ENCODE results near the gene NKX6-1. TPM values are rescaled to one million over a fixed set of nuclear protein-coding genes. Genes with fewer than 3 reads are reported as not detected.

Gene NKX6-1
- total RNA-seq, 1 experiment from 2014 or later = 0.68 TPM

- no peak for TF ChIP-seq CTCF (IDR thresholded peaks at IDR 0.05; ENCODE audit: unreplicated experiment)
- Mint-ChIP-seq H3K4me1 (ENCODE audit: insufficient read depth, unreplicated experiment) (peaks cover 6% of the 10 kb centered on the region), H3K27ac (ENCODE audit: low read depth, unreplicated experiment) (no peak overlapping the region), H3K27me3 (ENCODE audit: insufficient read depth, unreplicated experiment) (peaks cover 13% of the 10 kb centered on the region), H3K4me3 (ENCODE audit: unreplicated experiment) (no peak overlapping the region), H3K36me3 (ENCODE audit: insufficient read depth, unreplicated experiment) (no peaks in the 10 kb centered on the region), H3K9me3 (ENCODE audit: unreplicated experiment) (no peaks in the 10 kb centered on the region)
- ChIA-PET POLR2A (interaction anchor here (0.6 kb wide), 1 partner anchor 18 kb away, joined by 3 read pairs; no protein-coding TSS in a partner anchor), CTCF (interaction anchor here (0.6 kb wide), 1 partner anchor 197 kb away, joined by 3 read pairs; no protein-coding TSS in a partner anchor)
- no TSS peak for BruUV-seq (replicated peaks)
- DNase-seq (ENCODE audit: unreplicated experiment) = no peak
- intact Hi-C loops (cut with micrococcal nuclease) = loop anchor here (10.0 kb wide), 1 partner anchor 253 kb away; no protein-coding TSS in a partner anchor
These were observed 8.8 kb upstream of the NKX6-1 start for GRCh38 chr4:84507941-84508340.

- POLR2A ChIA-PET = interaction anchor here (0.6 kb wide), 1 partner anchor 27 kb away, joined by 4 read pairs; no protein-coding TSS in a partner anchor
- H3K4me1 Mint-ChIP-seq (ENCODE audit: insufficient read depth, unreplicated experiment) = peaks cover 6% of the 10 kb centered on the region
- no peak for DNase-seq (ENCODE audit: unreplicated experiment)
- H3K27me3 Mint-ChIP-seq (ENCODE audit: insufficient read depth, unreplicated experiment) = peaks cover 44% of the 10 kb centered on the region
- no peaks in the 10 kb centered on the region for H3K9me3 Mint-ChIP-seq (ENCODE audit: unreplicated experiment)
- no TSS peak for BruUV-seq (replicated peaks)
- H3K27ac Mint-ChIP-seq (ENCODE audit: low read depth, unreplicated experiment) = no peak overlapping the region
- intact Hi-C loops (cut with micrococcal nuclease) = loop anchor here (1.0 to 10.0 kb wide), 5 partner anchors 35 to 861 kb away; no protein-coding TSS in a partner anchor
- TF ChIP-seq CTCF (IDR thresholded peaks at IDR 0.05; ENCODE audit: unreplicated experiment) = no peak
- CTCF ChIA-PET = interaction anchor here (0.9 to 3.1 kb wide), 8 partner anchors 13 to 860 kb away, joined by 3 to 41 read pairs (median 4); no protein-coding TSS in a partner anchor
- H3K4me3 Mint-ChIP-seq (ENCODE audit: unreplicated experiment) = no peak overlapping the region
- no peaks in the 10 kb centered on the region for H3K36me3 Mint-ChIP-seq (ENCODE audit: insufficient read depth, unreplicated experiment)
These were observed 5.7 kb upstream of the NKX6-1 start for GRCh38 chr4:84504821-84505220.

- Mint-ChIP-seq H3K36me3 (ENCODE audit: insufficient read depth, unreplicated experiment) (no peaks in the 10 kb centered on the region), H3K9me3 (ENCODE audit: unreplicated experiment) (no peaks in the 10 kb centered on the region), H3K4me3 (ENCODE audit: unreplicated experiment) (no peak overlapping the region), H3K27me3 (ENCODE audit: insufficient read depth, unreplicated experiment) (peaks cover 49% of the 10 kb centered on the region), H3K27ac (ENCODE audit: low read depth, unreplicated experiment) (no peak overlapping the region), H3K4me1 (ENCODE audit: insufficient read depth, unreplicated experiment) (peaks cover 6% of the 10 kb centered on the region)
- no TSS peak for BruUV-seq (replicated peaks)
- ChIA-PET POLR2A (interaction anchor here (0.6 to 1.0 kb wide), 3 partner anchors 26 to 857 kb away, joined by 3 read pairs; no protein-coding TSS in a partner anchor), CTCF (interaction anchor here (0.6 to 3.1 kb wide), 31 partner anchors 9 to 1048 kb away, joined by 3 to 41 read pairs (median 4); partner anchors contain the start of gene HELQ)
- peak; percentile 77 for DNase-seq (ENCODE audit: unreplicated experiment)
- intact Hi-C loops (cut with micrococcal nuclease) = loop anchor here (1.0 to 10.0 kb wide), 6 partner anchors 33 to 859 kb away; no protein-coding TSS in a partner anchor
- peak; percentile 67 for TF ChIP-seq CTCF (IDR thresholded peaks at IDR 0.05; ENCODE audit: unreplicated experiment)
These were observed 4.7 kb upstream of the NKX6-1 start for GRCh38 chr4:84503495-84504437.

- peaks cover 6% of the 10 kb centered on the region for H3K4me1 Mint-ChIP-seq (ENCODE audit: insufficient read depth, unreplicated experiment)
- TF ChIP-seq CTCF (IDR thresholded peaks at IDR 0.05; ENCODE audit: unreplicated experiment) = no peak
- DNase-seq (ENCODE audit: unreplicated experiment) = no peak
- ChIA-PET POLR2A (no interaction called here), CTCF (interaction anchor here (0.5 to 2.6 kb wide), 16 partner anchors 12 to 1044 kb away, joined by 3 to 23 read pairs (median 4); no protein-coding TSS in a partner anchor)
- H3K9me3 Mint-ChIP-seq (ENCODE audit: unreplicated experiment) = no peaks in the 10 kb centered on the region
- no TSS peak for BruUV-seq (replicated peaks)
- H3K36me3 Mint-ChIP-seq (ENCODE audit: insufficient read depth, unreplicated experiment) = no peaks in the 10 kb centered on the region
- H3K27me3 Mint-ChIP-seq (ENCODE audit: insufficient read depth, unreplicated experiment) = peaks cover 49% of the 10 kb centered on the region
- H3K4me3 Mint-ChIP-seq (ENCODE audit: unreplicated experiment) = no peak overlapping the region
- no peak overlapping the region for H3K27ac Mint-ChIP-seq (ENCODE audit: low read depth, unreplicated experiment)
- intact Hi-C loops (cut with micrococcal nuclease) = loop anchor here (2.0 to 10.0 kb wide), 2 partner anchors 248 to 350 kb away; no protein-coding TSS in a partner anchor
These were observed 3.9 kb upstream of the NKX6-1 start for GRCh38 chr4:84502955-84503373.

Data from MCF 10A (cell line).